HepG2 (cell line): Measurements from ENCODE around the gene MVK. TPM values are rescaled to one million over a fixed set of nuclear protein-coding genes. Genes with fewer than 3 reads are reported as not detected.

Experiments used
- ATAC-seq: fragments of 200-7000 bp; cut with Tn5 transposase; 3 replicates; pipeline ENCODE4 v1.9.1; 2020; ENCODE audit warnings: mild to moderate bottlenecking, moderate library complexity
- BruUV-seq: library from RNA; stranded (reverse); fragments of 400-500 nt; replicated peaks from 2 replicates; lab custom pipeline; 2021; lab: Mats Ljungman, UMichigan
- CTCF ChIA-PET: fragments of 300-600 bp; formaldehyde crosslinking; extraction: SDS; loops from one replicate; lab custom pipeline; 2021; ENCODE audit warnings: low total read pairs, inconsistent platforms, low intra/inter-chr PET ratio; lab: Yijun Ruan, JAX
- POLR2A ChIA-PET: fragments of 350-600 bp; sonication (Branson Sonifier 250); formaldehyde crosslinking; loops from one replicate; lab custom pipeline; 2020; ENCODE audit warnings: antibody characterized with exemption, inconsistent platforms; lab: Yijun Ruan, JAX
- DNase-seq: peaks from one replicate; pipeline ENCODE4 v3.0.0-alpha.2; 2015; ENCODE audit warnings: low spot score
- FAIRE-seq: peaks from 3 replicates; lab custom pipeline; 2011; peaks lifted over from hg19 to GRCh38; lab: Jason Lieb, UNC
- H2AFZ ChIP-seq: one replicate; pipeline ENCODE4 v1.6.1; 2011; ENCODE audit warnings: low read length, inconsistent platforms
- H3K27ac ChIP-seq: fragments of 300-600 bp; 3 replicates; pipeline ENCODE4 v1.8.0; 2011; ENCODE audit warnings: mixed run types, mild to moderate bottlenecking, mixed read lengths, low read length, inconsistent platforms; ENCODE audit not compliant: insufficient read depth; ENCODE audit errors: extremely low read length
- H3K27me3 ChIP-seq, 2 experiments: fragments of 200-600 bp in 1 of 2; 2 replicates in 1 of 2; 3 replicates in 1 of 2; pipeline versions ENCODE4 v1.6.0 to v1.8.0; 2011; ENCODE audit warnings: low read length in 2 of 2, mild to moderate bottlenecking in 2 of 2, moderate library complexity in 2 of 2, inconsistent platforms in 1 of 2; ENCODE audit not compliant: insufficient read depth in 2 of 2, control insufficient read depth in 1 of 2
- H3K36me3 ChIP-seq, 2 experiments: fragments of 200-600 bp in 1 of 2; replicated peaks in 1 of 2; 2 replicates in 1 of 2; 3 replicates in 1 of 2; pipeline versions ENCODE4 v1.5.1 to v1.8.0; 2011; ENCODE audit warnings: low read length in 2 of 2, inconsistent platforms in 1 of 2; ENCODE audit not compliant: insufficient read depth in 2 of 2, control insufficient read depth in 1 of 2
- H3K4me1 ChIP-seq: 2 replicates; pipeline ENCODE4 v1.5.1; 2012; ENCODE audit warnings: low read length, inconsistent platforms; ENCODE audit not compliant: insufficient read depth
- H3K4me2 ChIP-seq: 2 replicates; pipeline ENCODE4 v1.6.0; 2011; ENCODE audit warnings: low read depth, low read length, inconsistent platforms
- H3K4me3 ChIP-seq, 3 experiments: fragments of 200-600 bp in 1 of 3; sonication (generic), shearing (Covaris generic) in 1 of 3; replicated peaks in 1 of 3; 2 replicates each; pipeline ENCODE4 v1.5.1; 2011 to 2016; ENCODE audit warnings: low read length in 3 of 3, inconsistent platforms in 2 of 3, low read depth in 2 of 3, mild to moderate bottlenecking in 2 of 3, control low read depth in 1 of 3, mixed read lengths in 1 of 3; ENCODE audit not compliant: insufficient read depth in 1 of 3
- H3K79me2 ChIP-seq: one replicate; pipeline ENCODE4 v1.6.1; 2011; ENCODE audit warnings: low read length, inconsistent platforms; ENCODE audit not compliant: insufficient read depth
- H3K9ac ChIP-seq: 2 replicates; pipeline ENCODE4 v1.6.0; 2011; ENCODE audit warnings: mild to moderate bottlenecking, low read depth, low read length, inconsistent platforms; ENCODE audit not compliant: insufficient read depth
- H3K9me3 ChIP-seq: 2 replicates; pipeline ENCODE4 v1.5.1; 2012; ENCODE audit warnings: mild to moderate bottlenecking, low read length
- H4K20me1 ChIP-seq: 2 replicates; pipeline ENCODE4 v1.6.0; 2011; ENCODE audit warnings: inconsistent platforms, mild to moderate bottlenecking, low read length, moderate library complexity; ENCODE audit not compliant: insufficient read depth
- CC2D1A ChIP-seq: sonication (generic); formaldehyde crosslinking; IDR thresholded peaks from 2 replicates; pipeline ENCODE4 v1.8.1; 2023; ENCODE audit warnings: mild to moderate bottlenecking, missing genetic modification reagents
- GZF1 ChIP-seq: sonication (generic); formaldehyde crosslinking; IDR thresholded peaks from 2 replicates; pipeline ENCODE4 v1.5.1; 2020; ENCODE audit warnings: mild to moderate bottlenecking, missing genetic modification reagents
- HHEX ChIP-seq: IDR thresholded peaks from 2 replicates; pipeline ENCODE4 v1.6.1; 2016; ENCODE audit warnings: control low read depth
- MBD4 ChIP-seq: IDR thresholded peaks from 2 replicates; pipeline ENCODE4 v1.6.1; 2012; ENCODE audit warnings: low read length, inconsistent platforms, borderline replicate concordance
- SOX6 ChIP-seq, 2 experiments: fragments of 450-650 bp in 1 of 2; sonication (generic) in 1 of 2; formaldehyde crosslinking in 1 of 2; IDR thresholded peaks; 2 replicates each; pipeline versions ENCODE4 v1.4.0 to v1.6.1; 2017 to 2020; ENCODE audit warnings: antibody characterized with exemption in 1 of 2, mild to moderate bottlenecking in 1 of 2, missing genetic modification reagents in 1 of 2
- SPEN ChIP-seq: sonication (generic); formaldehyde crosslinking; IDR thresholded peaks from 2 replicates; pipeline ENCODE4 v1.5.1; 2020; ENCODE audit warnings: low read depth, mild to moderate bottlenecking, missing genetic modification reagents
- ZBTB42 ChIP-seq: sonication (generic); formaldehyde crosslinking; IDR thresholded peaks from 2 replicates; pipeline ENCODE4 v1.5.0; 2020; ENCODE audit warnings: mild to moderate bottlenecking, missing genetic modification reagents
- ZFX ChIP-seq: sonication (generic); formaldehyde crosslinking; IDR thresholded peaks from 2 replicates; pipeline ENCODE4 v1.4.0; 2020; ENCODE audit warnings: mild to moderate bottlenecking, low read depth, missing genetic modification reagents, moderate library complexity
- ZNF24 ChIP-seq: fragments of 450-650 bp; IDR thresholded peaks from 2 replicates; pipeline ENCODE4 v1.6.1; 2017; ENCODE audit warnings: antibody characterized with exemption, mild to moderate bottlenecking
- ZNF710 ChIP-seq: sonication (generic); formaldehyde crosslinking; IDR thresholded peaks from 2 replicates; pipeline ENCODE4 v1.5.0; 2020; ENCODE audit warnings: mild to moderate bottlenecking, missing genetic modification reagents, borderline replicate concordance
- ZNF720 ChIP-seq: sonication (generic); formaldehyde crosslinking; IDR thresholded peaks from 2 replicates; pipeline ENCODE4 v1.4.0; 2020; ENCODE audit warnings: missing genetic modification reagents
- ZSCAN25 ChIP-seq: sonication (generic); formaldehyde crosslinking; IDR thresholded peaks from 2 replicates; pipeline ENCODE4 v1.8.0; 2022; ENCODE audit warnings: mild to moderate bottlenecking, missing genetic modification reagents
- WGBS: methylation state at CpG from one replicate; pipeline ENCODE4 v1.1.6; 2017; ENCODE audit warnings: low lambda C conversion rate; 5-methylcytosine and 5-hydroxymethylcytosine counted together
- in situ Hi-C: cut with HindIII; loops from 2 replicates; pipeline ENCODE4 v1.10.0; 2017; ENCODE audit warnings: low pct_unique_long_range_greater_than_20kb; ENCODE audit not compliant: extremely low pct_ligation_motif_present
- intact Hi-C: fragments of 100-400 bp; cut with micrococcal nuclease; formaldehyde crosslinking; loops from one replicate; pipeline ENCODE4 v1.10.0; 2022; ENCODE audit not compliant: unreplicated experiment
- polyA plus RNA-seq, 8 experiments: library from polyadenylated mRNA; depleted of rRNA in 3 of 8; stranded (reverse) in 7 of 8; unstranded in 1 of 8; fragments of >200 nt; fragmentation: Illumina TruSeq in 4 of 8; extraction: Trizol in 4 of 8; gene quantifications; 2 replicates each; pipeline versions ENCODE4 v1.2.1 to v1.2.3, GENCODE V29; 2011 to 2016; ENCODE audit warnings: low read depth in 4 of 8, missing spikeins in 1 of 8, mixed read lengths in 1 of 8; ENCODE audit not compliant: insufficient read depth in 1 of 8
- total RNA-seq, 5 experiments: library from RNA; depleted of rRNA; stranded (reverse); fragments of >200 nt; fragmentation: Illumina TruSeq; extraction: Trizol; gene quantifications; 2 replicates each; pipeline ENCODE4 v1.2.3, GENCODE V29; 2016; ENCODE audit warnings: low read depth in 1 of 5
- TF ChIP-seq, protein P1 (sequence below): sonication (generic); formaldehyde crosslinking; conservative IDR thresholded peaks from 2 replicates; pipeline ENCODE4 v1.8.1; 2023; ENCODE audit warnings: missing genetic modification reagents

The MVK gene
- total and polyA plus RNA-seq, 2 of the 13 experiments (the other 11 are each of a cell fraction or from before 2014, with no cell fraction given) = 11.6 to 66.9 TPM

- no TSS peak for BruUV-seq
- intact Hi-C loops = loop anchor here (1.0 to 5.0 kb wide), 3 partner anchors 80 to 178 kb away; no protein-coding TSS in a partner anchor
- H3K79me2 ChIP-seq = no peaks in the 10 kb centered on the region
- H3K4me2 ChIP-seq = no peak overlapping the region
- ATAC-seq = no peak
- H3K4me1 ChIP-seq = peaks cover 31% of the 10 kb centered on the region
- H3K27me3 ChIP-seq = no peaks in the 10 kb centered on the region; a peak in 1 of 5 replicates
- ChIA-PET CTCF (interaction anchor here (1.5 to 3.3 kb wide), 4 partner anchors 16 to 178 kb away, joined by 4 to 31 read pairs (median 7); partner anchors contain the start of gene FAM222A), POLR2A (interaction anchor here (0.8 to 3.7 kb wide), 13 partner anchors 8 to 179 kb away, joined by 3 to 35 read pairs (median 7); partner anchors contain the start of genes FAM222A, MMAB and MVK)
- 67% methylated on average over 8 of the region's 11 CpGs for WGBS
- no peak for DNase-seq
- no peak for TF ChIP-seq ZBTB42 (CRISPR knock-in tag)
- TF ChIP-seq SOX6 (IDR thresholded peaks at IDR 0.05) = no peak
- TF ChIP-seq SOX6 (CRISPR knock-in tag; IDR thresholded peaks at IDR 0.05) = no peak
- 0 out of 2 replicates have a peak, but pooled peaks have one; percentile 0 for TF ChIP-seq MBD4
- no peak for TF ChIP-seq HHEX (CRISPR knock-in tag)
- TF ChIP-seq CC2D1A = no peak
- TF ChIP-seq ZSCAN25 (CRISPR knock-in tag) = 0 out of 2 replicates have a peak, but pooled peaks have one; percentile 2
- no peak overlapping the region for H2AFZ ChIP-seq
- in situ Hi-C loops = loop anchor here (5.0 kb wide), 2 partner anchors 115 to 175 kb away; partner anchors contain the start of gene FAM222A
- no peaks in the 10 kb centered on the region for H4K20me1 ChIP-seq
- H3K9ac ChIP-seq = no peak overlapping the region
- FAIRE-seq = no peak
- peaks cover 4 to 17% of the 10 kb centered on the region in 2 experiments; a peak in 4 of 5 replicates for H3K36me3 ChIP-seq
- peak overlapping the region; percentile 5 for H3K27ac ChIP-seq
- no peak overlapping the region for H3K4me3 ChIP-seq
- H3K9me3 ChIP-seq = no peaks in the 10 kb centered on the region
Measured at GRCh38 chr12:109597414-109597794, 23.8 kb downstream of the MVK start.

DNA sequence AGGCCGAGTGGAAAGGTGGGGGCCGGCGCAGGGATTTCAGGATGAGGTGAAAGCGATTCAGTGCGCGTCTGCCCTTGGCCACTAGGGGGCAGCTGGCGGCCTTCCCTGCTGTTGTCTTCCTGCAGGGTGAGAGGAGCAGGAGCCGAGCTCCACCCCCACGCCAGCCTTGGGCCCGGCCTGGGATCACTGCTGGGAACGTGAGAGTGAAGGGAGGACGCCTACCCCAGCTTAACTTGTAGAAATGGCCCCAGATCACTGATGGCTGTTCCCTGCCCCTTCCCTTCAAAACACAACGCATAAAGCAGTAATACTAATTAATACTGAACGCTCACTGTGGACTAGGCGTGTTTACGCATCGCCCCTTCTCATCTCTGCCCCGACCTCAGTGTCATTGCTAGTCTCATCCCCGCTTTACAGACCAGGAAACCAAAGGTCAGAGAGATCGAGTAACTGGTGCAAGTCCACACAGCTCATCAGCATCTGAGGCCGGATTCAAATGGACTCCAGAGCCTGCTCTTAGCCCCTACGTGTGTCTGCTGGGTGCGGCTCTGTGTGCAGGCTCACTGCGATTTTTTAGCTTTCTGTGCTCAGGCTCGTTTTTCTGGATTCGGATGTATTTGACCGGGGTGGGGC is 24.3 kb downstream of the MVK start:
- POLR2A ChIA-PET = interaction anchor here (0.8 to 3.7 kb wide), 15 partner anchors 9 to 179 kb away, joined by 3 to 35 read pairs (median 7); partner anchors contain the start of genes FAM222A, MMAB and MVK
- intact Hi-C loops = loop anchor here (1.0 to 5.0 kb wide), 3 partner anchors 81 to 177 kb away; no protein-coding TSS in a partner anchor
- Histone ChIP-seq H4K20me1 (no peaks in the 10 kb centered on the region), H3K9ac (peak overlapping the region; percentile 56), H3K27ac (peak overlapping the region; percentile 63), H3K36me3 (peaks cover 4 to 14% of the 10 kb centered on the region in 2 experiments; a peak in 4 of 5 replicates), H3K4me3 (peak overlapping the region; percentile 44 to 71 (median 46)), H3K9me3 (no peaks in the 10 kb centered on the region), H3K27me3 (no peaks in the 10 kb centered on the region; a peak in 1 of 5 replicates), H3K4me2 (peak overlapping the region; percentile 95), H3K4me1 (peaks cover 36% of the 10 kb centered on the region), H2AFZ (no peak overlapping the region), H3K79me2 (no peaks in the 10 kb centered on the region)
- FAIRE-seq (peak; percentile 72), DNase-seq (peak; percentile 75), ATAC-seq (peak; percentile 87)
- in situ Hi-C loops = loop anchor here (5.0 kb wide), 2 partner anchors 114 to 174 kb away; partner anchors contain the start of gene FAM222A
- CTCF ChIA-PET = interaction anchor here (1.5 to 3.3 kb wide), 4 partner anchors 15 to 177 kb away, joined by 4 to 31 read pairs (median 7); partner anchors contain the start of gene FAM222A
- 2% methylated on average over 26 of the region's 27 CpGs for WGBS
- BruUV-seq = no TSS peak
- TF ChIP-seq GZF1 (CRISPR knock-in tag) (0 out of 2 replicates have a peak, but pooled peaks have one; percentile 36), ZFX (CRISPR knock-in tag) (peak; percentile 63; the same call in 1 of the 2 replicates), ZNF24 (0 out of 2 replicates have a peak, but pooled peaks have one; percentile 39), SPEN (CRISPR knock-in tag) (peak; percentile 60; the same call in 1 of the 2 replicates), ZNF710 (CRISPR knock-in tag) (0 out of 2 replicates have a peak, but pooled peaks have one; percentile 4), ZNF720 (no peak)
- TF ChIP-seq, protein P1, sequence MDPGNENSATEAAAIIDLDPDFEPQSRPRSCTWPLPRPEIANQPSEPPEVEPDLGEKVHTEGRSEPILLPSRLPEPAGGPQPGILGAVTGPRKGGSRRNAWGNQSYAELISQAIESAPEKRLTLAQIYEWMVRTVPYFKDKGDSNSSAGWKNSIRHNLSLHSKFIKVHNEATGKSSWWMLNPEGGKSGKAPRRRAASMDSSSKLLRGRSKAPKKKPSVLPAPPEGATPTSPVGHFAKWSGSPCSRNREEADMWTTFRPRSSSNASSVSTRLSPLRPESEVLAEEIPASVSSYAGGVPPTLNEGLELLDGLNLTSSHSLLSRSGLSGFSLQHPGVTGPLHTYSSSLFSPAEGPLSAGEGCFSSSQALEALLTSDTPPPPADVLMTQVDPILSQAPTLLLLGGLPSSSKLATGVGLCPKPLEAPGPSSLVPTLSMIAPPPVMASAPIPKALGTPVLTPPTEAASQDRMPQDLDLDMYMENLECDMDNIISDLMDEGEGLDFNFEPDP = no peak
